Adrenal gland (tissue), 12 donors: ENCODE results near the gene MYLK. TPM values are rescaled to one million over a fixed set of nuclear protein-coding genes. Genes with fewer than 3 reads are reported as not detected.
"Not testable (repeated sequence)": the region's sequence is repeated elsewhere in the genome, so short reads cannot be mapped to it uniquely, and the experiment has no call there.

ENCODE experiments used
- DNase-seq, 7 donors: peaks; one replicate each; pipeline ENCODE4 v3.0.0-alpha.2; 2019 to 2020
- H3K27ac ChIP-seq, 5 donors: fragments of 200-600 bp; sonication (generic) in 4 of 5; 1 replicate in 3 of 5; 2 replicates in 2 of 5; pipeline versions ENCODE4 v1.5.1 to v1.8.0; 2016 to 2020; ENCODE audit warnings: mild to moderate bottlenecking in 1 of 5
- H3K27me3 ChIP-seq: fragments of 200-600 bp; 2 replicates; pipeline ENCODE4 v1.8.0; 2021
- H3K36me3 ChIP-seq, 2 donors: fragments of 200-600 bp; replicated peaks in 1 of 2; 1 replicate in 1 of 2; 2 replicates in 1 of 2; pipeline versions ENCODE4 v1.5.1 to v1.8.0; 2018 to 2022
- H3K4me1 ChIP-seq, 2 donors: fragments of 200-600 bp; replicated peaks in 1 of 2; 1 replicate in 1 of 2; 2 replicates in 1 of 2; pipeline versions ENCODE4 v1.5.1 to v1.8.0; 2018 to 2021
- H3K4me3 ChIP-seq, 4 donors: fragments of 200-600 bp; sonication (generic) in 3 of 4; one replicate each; pipeline ENCODE4 v1.5.1; 2016 to 2018
- H3K9me3 ChIP-seq, 3 donors: fragments of 200-600 bp; sonication (generic) in 1 of 3; replicated peaks in 1 of 3; 1 replicate in 2 of 3; 2 replicates in 1 of 3; pipeline versions ENCODE4 v1.5.1 to v1.8.0; 2016 to 2021
- CTCF ChIP-seq, 6 experiments: fragments of 450-650 bp in 4 of 6; fragments of 200-600 bp in 2 of 6; sonication (generic) in 1 of 6; IDR thresholded peaks; 1 replicate in 5 of 6; 2 replicates in 1 of 6; pipeline versions ENCODE4 v1.5.1 to v1.8.0; 2016 to 2021; ENCODE audit warnings: antibody characterized with exemption in 6 of 6, mild to moderate bottlenecking in 2 of 6, moderate library complexity in 1 of 6
- POLR2A ChIP-seq, 2 donors: fragments of 450-650 bp; IDR thresholded peaks; one replicate each; pipeline ENCODE4 v1.6.1; 2017; ENCODE audit warnings: antibody characterized with exemption in 2 of 2, mild to moderate bottlenecking in 2 of 2, moderate library complexity in 1 of 2
- WGBS, 4 donors: extraction: QIAGEN DNeasy Blood & Tissue Kit in 2 of 4; methylation state at CpG; one replicate each; pipeline versions ENCODE4 v1.1.5 to v1.1.7; 2013 to 2017; 5-methylcytosine and 5-hydroxymethylcytosine counted together
- intact Hi-C, 2 donors: fragments of 100-400 bp; cut with DNase I; formaldehyde crosslinking; loops; one replicate each; pipeline versions ENCODE4 v1.14.1 to v1.15.0; 2022 to 2023
- polyA plus RNA-seq, 3 donors: library from polyadenylated mRNA; stranded (reverse); fragments of 200-250 nt in 2 of 3; fragments of 350-450 nt in 1 of 3; fragmentation: Illumina TruSeq in 1 of 3; extraction: RNeasy Lipid Tissue Mini Kit (QIAGEN cat#74804) in 1 of 3; gene quantifications; one replicate each; pipeline ENCODE4 v1.2.3, GENCODE V29; 2013 to 2014
- total RNA-seq, 9 donors: library from RNA; depleted of rRNA in 4 of 9; stranded (reverse); fragments of >200 nt in 4 of 9; fragments of 120-200 nt in 1 of 9; fragmentation: NEBNext Ultra II Directional in 1 of 9; extraction: Animal tissue kit (Norgen Biotek cat#: 25700) in 1 of 9; gene quantifications; one replicate each; pipeline versions ENCODE4 v1.1.0 to v1.2.4, GENCODE V29; 2013 to 2023
- donor health status: healthy with polysubstance abuse.
- donor health status: Bipolar disorder and iron deficiency.
- donor health status: DM: yes; HTN: yes; CAD: no.
- donor health status: DM: no; HTN: no; CAD: no.
- donor health status: DM: no; HTN: no; CAD: no.
- donor health status: DM: yes; HTN: yes; CAD: no.

Gene MYLK
- total and polyA plus RNA-seq, 12 donors = 13.3 to 124 (median 53.8) TPM

- Histone ChIP-seq H3K4me1 (peaks cover 0 to 9% of the 10 kb centered on the region in 2 donors), H3K9me3 (no peaks in the 10 kb centered on the region), H3K27ac (no peak overlapping the region), H3K27me3 (no peaks in the 10 kb centered on the region), H3K4me3 (no peak overlapping the region), H3K36me3 (no peaks in the 10 kb centered on the region)
- no peak for DNase-seq
- intact Hi-C loops = no loop called here
- WGBS, 4 donors = 78 to 90% (median 87%) methylated on average over 5 to 10 of the region's 10 CpGs
- TF ChIP-seq POLR2A (IDR thresholded peaks at IDR 0.05) (no peak), CTCF (IDR thresholded peaks at IDR 0.05) (no peak)
Measured at GRCh38 chr3:123708531-123708930, 175.6 kb downstream of the MYLK start.

- DNase-seq, H3K4me3 ChIP-seq, H3K27me3 ChIP-seq, H3K9me3 ChIP-seq, H3K27ac ChIP-seq, intact Hi-C loops, H3K36me3 ChIP-seq, H3K4me1 ChIP-seq: not testable (repeated sequence)
- WGBS, 4 donors = 86 to 92% (median 90%) methylated on average over 5 to 7 of the region's 7 CpGs
Measured at GRCh38 chr3:123707641-123708040, 176.5 kb downstream of the MYLK start.

- H3K4me3 ChIP-seq = no peak overlapping the region
- intact Hi-C loops = no loop called here
- H3K9me3 ChIP-seq = no peaks in the 10 kb centered on the region
- 82 to 90% (median 85%) methylated on average over 8 of the region's 8 CpGs for WGBS, 4 donors
- H3K4me1 ChIP-seq = peaks cover 0 to 3% of the 10 kb centered on the region in 2 donors
- H3K27me3 ChIP-seq = no peaks in the 10 kb centered on the region
- H3K27ac ChIP-seq = no peak overlapping the region
- H3K36me3 ChIP-seq = no peaks in the 10 kb centered on the region
- no peak for TF ChIP-seq POLR2A (IDR thresholded peaks at IDR 0.05)
- no peak for TF ChIP-seq CTCF (IDR thresholded peaks at IDR 0.05)
- no peak for DNase-seq
Measured at GRCh38 chr3:123706871-123707270, 177.3 kb downstream of the MYLK start.

GRCh38 chr3:123705488-123706285, 178.4 kb downstream of the MYLK start:
- DNase-seq = no peak
- Histone ChIP-seq H3K4me1 (no peaks in the 10 kb centered on the region), H3K36me3 (no peaks in the 10 kb centered on the region), H3K27me3 (no peaks in the 10 kb centered on the region), H3K4me3 (no peak overlapping the region), H3K9me3 (no peaks in the 10 kb centered on the region), H3K27ac (peak overlapping the region in 1 of 5 donors; percentile 1)
- WGBS, 4 donors = 71 to 76% (median 74%) methylated on average over 12 of the region's 12 CpGs
- intact Hi-C loops = no loop called here
- no peak for TF ChIP-seq POLR2A (IDR thresholded peaks at IDR 0.05)

GRCh38 chr3:123703663-123704062, 180.5 kb downstream of the MYLK start:
- not testable (repeated sequence) for H3K27ac ChIP-seq, H3K27me3 ChIP-seq, H3K9me3 ChIP-seq, H3K4me3 ChIP-seq, H3K36me3 ChIP-seq, H3K4me1 ChIP-seq, DNase-seq
- 93 to 96% (median 93%) methylated on average over 3 of the region's 3 CpGs; no CpG with 5 or more reads in 1 of the 4 donors for WGBS, 4 donors
- intact Hi-C loops = loop anchor here (5.0 kb wide), 1 partner anchor 51 kb away; no protein-coding TSS in a partner anchor

- TF ChIP-seq POLR2A (IDR thresholded peaks at IDR 0.05) = no peak
- no peak for TF ChIP-seq CTCF (IDR thresholded peaks at IDR 0.05)
- H3K9me3 ChIP-seq = no peaks in the 10 kb centered on the region
- intact Hi-C loops = loop anchor here (5.0 kb wide), 1 partner anchor 50 kb away; no protein-coding TSS in a partner anchor
- H3K27ac ChIP-seq = no peak overlapping the region
- 50 to 71% (median 61%) methylated on average over 2 of the region's 2 CpGs for WGBS, 4 donors
- DNase-seq = peak in 1 of 7 donors; percentile 37
- no peaks in the 10 kb centered on the region for H3K36me3 ChIP-seq
- no peak overlapping the region for H3K4me3 ChIP-seq
- H3K27me3 ChIP-seq = no peaks in the 10 kb centered on the region
- no peaks in the 10 kb centered on the region for H3K4me1 ChIP-seq
Measured at GRCh38 chr3:123702720-123703119, 181.4 kb downstream of the MYLK start.
